Mesothelial cell of epicardium (in vitro differentiated cells): ENCODE results near the gene DKK3. TPM values are rescaled to one million over a fixed set of nuclear protein-coding genes. Genes with fewer than 3 reads are reported as not detected.

Experiments used
- DNase-seq, 2 experiments: peaks; one replicate each; pipeline ENCODE4 v3.0.0; 2021; ENCODE audit warnings: low spot score in 2 of 2; ENCODE audit not compliant: unreplicated experiment in 2 of 2
- H3K27ac Mint-ChIP-seq: 2 replicates; pipeline ENCODE4 v1.8.0; 2021; ENCODE audit warnings: mixed read lengths
- H3K27me3 Mint-ChIP-seq: 2 replicates; pipeline ENCODE4 v1.8.0; 2021; ENCODE audit warnings: low read depth, mixed read lengths
- H3K36me3 Mint-ChIP-seq: 2 replicates; pipeline ENCODE4 v1.8.0; 2021; ENCODE audit warnings: mixed read lengths
- H3K4me1 Mint-ChIP-seq: 2 replicates; pipeline ENCODE4 v1.8.0; 2021; ENCODE audit warnings: mixed read lengths
- H3K4me3 Mint-ChIP-seq: 2 replicates; pipeline ENCODE4 v1.8.0; 2021; ENCODE audit warnings: mild to moderate bottlenecking, moderate library complexity, mixed read lengths
- H3K9me3 Mint-ChIP-seq: 2 replicates; pipeline ENCODE4 v1.8.0; 2021; ENCODE audit warnings: mixed read lengths
- total RNA-seq: library from RNA; stranded (reverse); gene quantifications from 3 replicates; pipeline ENCODE4 v1.2.1, GENCODE V29; 2021
- TF ChIP-seq, protein P1 (sequence below): fragments of 200-600 bp; sonication (generic); IDR thresholded peaks from one replicate; pipeline ENCODE4 v1.5.0; 2021; ENCODE audit warnings: antibody characterized with exemption; ENCODE audit not compliant: unreplicated experiment

The DKK3 gene
- 29.5 to 30.0 TPM (median 29.7 TPM) in 3 replicates for total RNA-seq

DNA sequence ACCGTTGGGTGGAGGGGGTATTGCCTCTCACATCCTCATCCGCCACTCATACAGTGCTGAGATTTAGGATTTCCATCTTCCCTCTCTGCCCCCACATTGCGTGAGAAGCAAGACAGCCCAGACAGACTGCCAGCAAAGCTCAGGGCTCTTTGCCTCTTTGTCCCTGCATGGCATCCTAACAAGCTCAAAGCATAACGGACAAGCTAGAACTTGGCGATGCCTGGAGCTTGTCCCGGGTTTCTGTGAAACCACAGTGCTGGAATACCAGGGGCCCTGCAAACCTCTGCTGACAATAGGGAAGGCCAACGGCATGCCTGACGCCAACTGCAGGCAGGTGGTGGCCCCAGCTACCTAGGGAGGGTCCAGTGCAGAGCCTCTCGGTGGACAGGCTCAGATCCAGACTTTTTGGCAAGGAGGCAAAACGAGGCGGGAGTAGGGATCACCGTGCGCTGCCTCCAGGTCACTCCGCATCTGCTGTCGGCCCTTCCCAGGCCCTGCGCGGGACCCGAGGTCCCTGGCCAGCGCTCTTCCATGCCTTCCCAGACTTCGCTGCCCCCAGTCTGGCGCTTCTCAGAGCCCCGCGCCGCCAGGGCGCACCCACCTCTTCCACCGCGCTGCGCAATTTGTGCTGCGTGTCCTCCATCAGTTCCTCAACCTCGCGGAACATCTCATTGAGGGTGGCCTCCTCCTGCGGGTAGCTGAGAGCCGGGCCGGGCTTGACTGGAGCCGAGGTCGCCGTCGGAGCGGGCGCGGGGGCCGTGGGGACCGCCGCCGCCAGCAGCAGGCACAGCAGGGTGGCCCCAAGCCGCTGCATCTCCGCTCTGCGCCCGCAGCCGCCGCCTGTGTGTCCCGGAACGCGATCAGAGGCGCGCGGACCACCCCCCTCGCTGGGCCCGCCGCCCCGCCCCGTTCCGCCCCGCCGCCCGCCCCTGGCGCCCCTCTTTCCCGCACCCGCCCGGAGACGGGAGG lies at the start of gene DKK3:
DKK3 (minus strand) TSS at position 858 of the 969 bp plus-strand sequence; CDS start at position 814, 44 bp downstream.
- H3K9me3 Mint-ChIP-seq = no peaks in the 10 kb centered on the region
- TF ChIP-seq, protein P1, sequence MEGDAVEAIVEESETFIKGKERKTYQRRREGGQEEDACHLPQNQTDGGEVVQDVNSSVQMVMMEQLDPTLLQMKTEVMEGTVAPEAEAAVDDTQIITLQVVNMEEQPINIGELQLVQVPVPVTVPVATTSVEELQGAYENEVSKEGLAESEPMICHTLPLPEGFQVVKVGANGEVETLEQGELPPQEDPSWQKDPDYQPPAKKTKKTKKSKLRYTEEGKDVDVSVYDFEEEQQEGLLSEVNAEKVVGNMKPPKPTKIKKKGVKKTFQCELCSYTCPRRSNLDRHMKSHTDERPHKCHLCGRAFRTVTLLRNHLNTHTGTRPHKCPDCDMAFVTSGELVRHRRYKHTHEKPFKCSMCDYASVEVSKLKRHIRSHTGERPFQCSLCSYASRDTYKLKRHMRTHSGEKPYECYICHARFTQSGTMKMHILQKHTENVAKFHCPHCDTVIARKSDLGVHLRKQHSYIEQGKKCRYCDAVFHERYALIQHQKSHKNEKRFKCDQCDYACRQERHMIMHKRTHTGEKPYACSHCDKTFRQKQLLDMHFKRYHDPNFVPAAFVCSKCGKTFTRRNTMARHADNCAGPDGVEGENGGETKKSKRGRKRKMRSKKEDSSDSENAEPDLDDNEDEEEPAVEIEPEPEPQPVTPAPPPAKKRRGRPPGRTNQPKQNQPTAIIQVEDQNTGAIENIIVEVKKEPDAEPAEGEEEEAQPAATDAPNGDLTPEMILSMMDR = no peak
- peak in 1 of 2 experiments; percentile 51 for DNase-seq
- peaks cover 11% of the 10 kb centered on the region for H3K4me1 Mint-ChIP-seq
- no peak within 1 kb of the TSS for H3K27ac Mint-ChIP-seq
- H3K27me3 Mint-ChIP-seq = peaks cover 42% of the 10 kb centered on the region
- no peaks in the 10 kb centered on the region for H3K36me3 Mint-ChIP-seq
- H3K4me3 Mint-ChIP-seq = peak within 1 kb of the TSS; percentile 86

DNA sequence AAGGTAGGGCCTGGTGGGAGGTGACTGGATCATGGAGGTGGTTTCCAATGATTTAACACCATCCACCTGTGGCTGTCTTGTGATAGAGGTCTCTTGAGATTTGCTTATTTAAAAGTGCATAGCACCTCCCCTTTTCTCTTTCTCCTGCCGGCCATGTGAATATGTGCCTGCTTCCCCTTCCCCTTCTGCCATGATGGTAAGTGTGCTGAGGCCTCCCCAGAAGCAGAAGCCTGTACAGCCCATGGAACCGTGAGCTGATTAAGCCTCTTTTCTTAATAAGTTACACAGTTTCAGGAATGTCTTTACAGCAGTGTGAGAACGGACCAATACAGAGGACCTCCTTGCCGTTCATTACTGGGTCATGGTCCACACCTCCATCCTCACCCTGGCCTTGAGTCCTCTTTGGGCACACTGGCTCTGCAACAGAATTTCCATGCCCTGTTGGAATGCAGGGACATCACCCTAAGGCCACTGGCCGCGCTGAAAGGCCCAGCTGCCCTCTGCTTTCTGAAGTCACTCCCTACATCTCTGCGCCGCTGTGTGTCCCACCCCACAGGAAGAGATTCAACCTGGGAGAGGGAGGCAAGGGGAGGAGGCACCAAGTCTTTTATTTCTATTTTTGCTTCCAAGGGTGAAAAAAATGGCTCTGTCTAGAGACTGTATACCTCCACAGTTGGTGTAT lies 49.0 kb upstream of the DKK3 start:
- H3K4me1 Mint-ChIP-seq = no peaks in the 10 kb centered on the region
- H3K27ac Mint-ChIP-seq = no peak overlapping the region

DNA sequence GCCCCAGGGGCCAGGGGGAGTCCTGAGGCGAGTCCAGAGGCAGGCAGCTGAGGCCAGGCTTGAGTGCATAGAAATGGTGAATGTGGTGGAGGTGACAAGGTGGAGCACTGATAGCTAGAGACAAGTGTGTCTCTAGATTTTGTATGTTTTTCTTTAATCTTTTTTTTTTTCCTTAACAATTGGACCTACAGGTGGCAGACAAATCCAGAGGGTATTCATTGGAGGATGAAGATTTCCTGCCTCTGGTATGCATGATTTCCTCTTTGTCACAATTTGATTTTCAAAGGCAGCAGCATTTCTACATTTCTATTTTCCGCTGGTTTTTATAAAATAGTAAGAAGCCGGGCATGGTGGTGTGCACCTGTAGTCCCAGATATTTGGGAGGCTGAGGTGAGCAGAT lies 47.7 kb upstream of the DKK3 start:
- Mint-ChIP-seq H3K27me3 (peaks cover 4% of the 10 kb centered on the region), H3K36me3 (no peaks in the 10 kb centered on the region), H3K4me3 (no peak overlapping the region), H3K4me1 (no peaks in the 10 kb centered on the region), H3K9me3 (peaks cover 8% of the 10 kb centered on the region), H3K27ac (no peak overlapping the region)
- DNase-seq = no peak
- TF ChIP-seq, protein P1 = no peak

More for the DNA sequence above, 49.0 kb upstream of the DKK3 start:
- Mint-ChIP-seq H3K27me3 (peaks cover 10% of the 10 kb centered on the region), H3K4me3 (no peak overlapping the region), H3K36me3 (no peaks in the 10 kb centered on the region), H3K9me3 (peaks cover 4% of the 10 kb centered on the region)
- DNase-seq = no peak
- TF ChIP-seq, protein P1 = no peak

DNA sequence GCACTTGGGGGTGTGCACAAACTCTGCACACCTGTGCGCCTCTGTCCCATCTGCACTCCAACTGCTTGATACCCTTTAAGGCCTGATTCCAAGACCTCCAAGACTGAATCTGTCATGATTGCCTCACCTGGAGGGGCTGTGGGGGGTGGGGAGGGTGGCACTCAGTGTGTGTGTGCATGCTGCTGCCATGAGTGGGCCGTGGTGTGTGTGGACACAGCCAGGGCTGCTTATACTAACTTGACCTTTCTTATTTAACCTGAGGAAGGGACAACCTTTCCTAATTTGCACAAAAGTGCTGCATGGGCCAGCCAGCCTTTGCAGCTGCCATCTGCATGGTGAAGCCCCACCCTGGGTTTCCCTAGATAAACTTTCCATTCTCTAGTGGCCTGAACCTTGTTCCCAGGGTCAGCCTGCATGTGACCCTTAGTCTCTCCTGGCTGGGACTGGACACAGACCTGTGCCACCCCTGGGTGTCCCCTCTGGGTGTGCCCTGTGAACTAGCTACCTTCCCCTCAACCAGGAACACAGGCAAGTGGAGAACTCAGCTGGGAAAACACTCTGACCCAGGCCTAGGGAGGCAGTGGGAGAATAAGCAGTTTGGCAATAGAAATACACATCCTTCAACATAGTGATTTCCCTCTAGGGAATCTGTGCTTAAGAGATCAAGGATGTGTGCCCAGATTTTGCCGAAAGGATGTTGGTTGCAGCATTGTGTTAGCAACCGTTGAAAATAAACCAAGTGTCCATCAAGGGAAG lies 45.4 kb upstream of the DKK3 start:
- H3K9me3 Mint-ChIP-seq = peaks cover 8% of the 10 kb centered on the region
- no peaks in the 10 kb centered on the region for H3K27me3 Mint-ChIP-seq
- H3K4me3 Mint-ChIP-seq = no peak overlapping the region
- TF ChIP-seq, protein P1 = no peak
- no peak overlapping the region for H3K27ac Mint-ChIP-seq
- no peaks in the 10 kb centered on the region for H3K36me3 Mint-ChIP-seq
- no peaks in the 10 kb centered on the region for H3K4me1 Mint-ChIP-seq
- DNase-seq = no peak
